SK-MEL-5 (cell line): ENCODE results near the gene A2M. TPM values are rescaled to one million over a fixed set of nuclear protein-coding genes. Genes with fewer than 3 reads are reported as not detected.

Experiments used
- DNase-seq: peaks from one replicate; pipeline ENCODE4 v3.0.0-alpha.2; 2016; ENCODE audit warnings: low read depth, low spot score
- in situ Hi-C: cut with HindIII; loops from 2 replicates; pipeline ENCODE4 v1.10.0; 2016; ENCODE audit warnings: low sequenced_read_pairs, high pct_unique_total_duplicates, low pct_unique_long_range_greater_than_20kb
- total RNA-seq: library from RNA; depleted of rRNA; stranded (reverse); fragments of >200 nt; shearing (Covaris generic); gene quantifications from 2 replicates; pipeline ENCODE4 v1.2.3, GENCODE V29; 2014

Gene A2M
- total RNA-seq, 1 experiment from 2014 or later: 316 TPM

DNA sequence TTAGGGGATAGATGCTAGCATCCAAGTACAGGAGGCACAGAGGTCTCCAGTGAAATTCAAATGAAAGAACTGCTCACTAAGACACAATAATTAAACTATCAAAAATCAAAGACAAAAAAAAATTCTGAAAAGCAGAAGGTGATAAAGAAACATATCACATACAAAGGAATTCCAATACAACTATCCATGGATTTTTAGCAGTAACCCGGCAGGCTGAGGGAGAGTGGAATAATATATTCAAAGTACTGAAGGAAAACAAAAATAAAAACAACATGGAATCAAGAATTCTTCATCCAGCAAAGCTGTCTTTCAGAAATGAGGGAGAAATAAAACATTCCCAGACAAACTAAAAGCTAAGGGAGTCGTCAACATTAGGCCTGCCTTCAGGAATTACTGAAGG is 31.9 kb downstream of the A2M start:
- in situ Hi-C loops: no loop called here
- no peak for DNase-seq

DNA sequence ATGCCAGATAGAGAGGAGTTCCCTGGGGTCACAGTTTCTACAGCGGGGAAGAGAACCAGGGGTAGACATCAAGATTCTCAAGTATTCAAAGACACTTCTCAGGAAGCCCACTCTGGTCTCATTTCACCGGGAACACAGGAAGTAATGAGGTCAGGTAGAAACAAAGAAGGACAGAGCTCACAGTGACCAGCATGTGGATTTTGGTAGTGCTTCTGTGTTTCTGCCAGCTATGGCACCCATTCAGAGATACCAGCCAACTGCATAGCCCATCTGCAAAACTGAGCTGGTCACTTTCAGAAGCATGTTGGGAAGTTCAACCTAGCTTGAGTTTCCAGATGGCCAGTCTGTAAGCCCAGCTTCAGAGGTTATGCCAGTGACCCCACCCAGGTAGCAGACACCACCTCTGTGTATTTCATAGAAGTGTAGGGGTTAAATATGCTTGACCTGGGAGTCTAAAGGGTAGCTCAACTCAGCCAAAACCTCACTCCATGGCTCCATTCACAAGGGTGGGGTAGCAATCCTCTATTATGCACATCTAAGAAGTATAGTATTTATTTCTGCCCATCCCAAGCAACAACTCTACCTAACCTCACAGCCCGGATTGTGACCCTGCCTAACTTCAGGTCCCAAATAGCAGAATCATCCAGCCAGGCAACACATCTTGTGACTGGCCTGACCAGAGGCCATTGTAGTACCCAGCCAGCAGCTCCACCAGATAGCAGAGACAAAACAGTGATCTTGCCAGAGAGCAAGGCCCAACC is 33.9 kb downstream of the A2M start:
- DNase-seq: no peak
- in situ Hi-C loops: no loop called here

- in situ Hi-C loops: no loop called here
- DNase-seq: no peak
Measured at GRCh38 chr12:9079883-9080675, 35.6 kb downstream of the A2M start.

DNA sequence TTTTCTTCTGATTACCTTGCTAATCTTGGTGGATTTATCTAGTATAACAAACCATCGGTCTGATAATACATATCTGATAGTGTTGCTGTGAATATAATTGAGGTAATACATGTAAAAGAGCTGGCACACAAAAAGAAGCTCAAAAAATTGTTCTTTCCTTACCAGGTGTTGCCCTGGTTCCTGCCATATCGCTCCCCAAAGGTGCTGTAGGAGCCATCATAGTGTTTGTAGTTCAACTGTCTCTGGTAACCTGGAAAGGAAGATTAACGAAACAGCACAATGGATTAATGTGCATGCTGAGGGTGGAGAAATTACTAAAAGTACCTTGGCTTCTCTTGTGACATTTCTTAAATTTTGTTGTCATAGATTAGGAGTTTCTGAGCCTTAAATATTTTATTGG is 36.6 kb downstream of the A2M start:
- DNase-seq: no peak
- in situ Hi-C loops: no loop called here

DNA sequence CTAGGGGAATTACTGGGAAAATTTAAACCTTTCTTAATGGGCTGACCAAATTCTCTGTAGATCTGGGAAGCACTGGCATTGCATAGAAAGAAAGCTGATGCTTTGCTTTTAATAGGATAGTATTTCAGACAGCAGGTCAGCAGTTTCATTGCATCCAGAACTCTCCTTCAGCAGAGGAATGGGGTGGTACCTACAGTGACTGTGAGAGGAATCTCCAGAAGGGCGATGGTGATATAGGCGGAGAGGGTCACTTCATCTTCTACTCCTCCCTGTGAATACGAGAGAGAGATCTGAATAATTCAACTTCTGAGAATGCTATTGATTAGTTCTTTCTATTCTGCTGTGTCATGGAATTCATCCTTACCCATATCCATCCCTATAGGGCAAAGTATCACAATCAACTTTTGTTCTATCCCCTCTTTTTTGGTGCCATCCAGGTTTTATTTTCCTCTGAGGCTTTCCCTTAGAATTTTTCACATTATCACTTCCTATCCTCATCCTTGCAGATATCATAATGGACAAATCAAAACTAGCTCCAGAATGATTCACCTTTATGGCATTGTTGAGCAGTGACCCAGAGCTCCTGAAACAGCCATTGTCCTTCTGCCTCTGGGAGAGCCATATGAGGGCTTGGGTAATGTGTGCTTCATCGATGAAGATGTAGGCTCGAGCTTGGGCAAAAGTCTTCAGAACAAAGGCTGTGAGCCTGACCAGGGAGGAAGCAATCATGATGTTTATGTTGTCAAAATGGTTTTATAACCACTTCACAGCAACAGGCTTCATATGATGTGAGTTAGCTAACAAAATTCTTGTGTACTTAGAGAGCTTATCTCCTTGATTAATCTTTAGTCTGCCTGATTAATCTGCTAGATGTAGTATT is 38.3 kb downstream of the A2M start:
- no peak for DNase-seq
- in situ Hi-C loops: no loop called here

DNA sequence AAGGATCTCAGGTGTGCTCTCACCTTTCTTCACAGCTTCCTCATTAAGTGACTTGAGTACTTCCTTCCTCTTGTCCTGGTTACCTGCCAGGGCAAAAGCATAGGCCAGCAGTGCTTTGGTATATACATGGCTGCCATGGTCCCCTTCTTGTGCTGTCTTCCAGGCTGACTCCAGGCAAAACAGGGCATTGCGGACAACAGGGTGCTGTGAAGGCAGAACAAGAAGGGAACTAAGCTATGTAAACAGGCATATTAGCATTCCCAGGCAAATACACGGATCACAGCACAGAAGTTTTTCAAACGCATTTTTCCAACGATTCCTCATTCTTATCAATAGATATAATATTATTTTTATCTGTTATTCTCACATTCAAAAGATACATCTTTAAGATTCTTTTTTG is 39.0 kb downstream of the A2M start:
- in situ Hi-C loops: no loop called here
- DNase-seq: no peak

DNA sequence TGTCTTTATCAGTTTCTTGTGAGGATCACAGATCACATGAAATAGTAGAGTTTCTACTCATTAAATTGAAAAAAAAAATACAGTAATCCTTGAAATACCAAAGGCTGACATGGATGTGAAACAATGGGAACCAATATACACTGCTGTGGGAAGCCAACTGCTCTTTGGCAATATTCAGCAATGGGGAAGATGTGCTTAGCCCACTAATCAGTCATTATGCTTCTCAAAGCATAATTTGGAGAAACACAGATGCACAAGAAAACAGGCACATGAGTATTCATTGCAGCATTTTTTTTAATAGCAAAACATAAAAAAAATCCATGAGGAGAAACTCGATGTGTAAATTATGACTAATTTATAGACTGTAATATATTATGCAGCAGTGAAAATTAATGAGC is 40.6 kb downstream of the A2M start:
- in situ Hi-C loops: no loop called here
- no peak for DNase-seq

DNA sequence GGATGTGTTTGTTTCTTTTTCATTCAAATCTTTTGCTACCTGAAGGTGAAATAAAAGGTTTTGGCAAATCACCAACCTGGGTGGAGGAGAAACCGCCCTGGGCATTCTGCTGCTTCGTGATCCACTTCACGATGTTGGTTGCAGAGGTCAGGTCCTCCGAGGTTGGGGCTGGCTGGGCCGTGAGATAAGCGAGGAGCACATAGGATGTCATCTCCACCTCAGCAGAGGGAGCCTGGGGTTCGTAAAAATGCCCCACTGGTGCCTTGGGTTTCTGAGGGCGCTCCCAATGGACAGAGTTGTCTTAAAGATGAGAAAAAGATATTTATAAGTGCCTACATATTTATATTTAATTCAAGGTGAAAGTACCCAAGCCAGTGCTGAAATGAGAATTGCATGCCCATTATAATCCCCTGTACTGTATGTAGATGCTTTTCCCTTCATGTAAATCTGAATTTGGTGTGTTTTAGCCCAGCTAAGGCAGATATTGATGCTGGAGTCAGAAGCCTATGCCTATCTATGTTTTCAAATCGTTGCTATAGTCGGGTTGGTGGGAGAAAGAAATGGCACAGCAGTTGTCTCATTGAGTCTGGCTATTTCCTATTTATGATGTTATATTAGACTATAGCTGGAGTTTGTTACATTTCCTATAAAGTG is 41.1 kb downstream of the A2M start:
- in situ Hi-C loops: no loop called here
- no peak for DNase-seq

GRCh38 chr12:9073076-9073475 is 42.6 kb downstream of the A2M start:
- in situ Hi-C loops: no loop called here
- no peak for DNase-seq

GRCh38 chr12:9072481-9073038 is 43.2 kb downstream of the A2M start:
- in situ Hi-C loops: no loop called here
- DNase-seq: no peak

DNA sequence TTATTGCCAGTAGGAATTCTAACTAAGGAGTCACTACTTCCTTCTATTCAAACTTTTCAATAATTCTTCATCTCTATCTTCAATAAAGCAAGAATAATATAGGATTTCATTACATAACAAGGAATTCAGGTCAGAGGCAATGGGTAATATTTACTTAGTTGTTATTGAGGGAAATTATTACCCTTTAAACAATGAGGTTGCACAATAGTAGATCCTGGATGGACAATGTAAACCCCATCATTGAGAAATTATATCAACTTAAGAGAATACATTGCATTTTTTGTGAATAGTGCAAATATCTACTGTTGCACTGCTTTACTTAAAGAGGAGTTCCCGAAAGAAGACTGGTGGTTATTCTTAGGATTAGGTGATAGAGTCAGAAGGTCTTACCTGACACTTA is 43.8 kb downstream of the A2M start:
- DNase-seq: no peak
- in situ Hi-C loops: no loop called here

GRCh38 chr12:9071518-9071917 is 44.2 kb downstream of the A2M start:
- in situ Hi-C loops: no loop called here
- DNase-seq: no peak

DNA sequence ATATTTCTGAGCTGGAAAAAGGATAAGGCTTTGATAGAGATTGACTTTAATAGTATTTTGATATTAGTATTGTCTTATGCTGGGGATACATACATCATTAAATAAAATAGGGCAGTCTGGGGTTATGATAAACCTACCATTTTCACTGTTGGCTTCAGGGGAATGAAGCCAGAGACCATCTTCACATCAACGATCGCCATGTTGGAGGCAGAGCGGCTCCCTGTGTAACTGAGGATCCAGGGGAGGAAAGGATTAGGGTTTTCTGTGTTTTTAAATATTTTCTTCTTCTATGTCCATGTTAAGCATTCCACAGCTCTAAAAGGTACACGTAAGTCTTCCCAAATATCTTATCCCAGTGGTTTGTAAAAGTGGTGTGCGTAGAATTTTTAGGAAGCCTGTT is 45.4 kb downstream of the A2M start:
- DNase-seq: no peak
- in situ Hi-C loops: no loop called here

DNA sequence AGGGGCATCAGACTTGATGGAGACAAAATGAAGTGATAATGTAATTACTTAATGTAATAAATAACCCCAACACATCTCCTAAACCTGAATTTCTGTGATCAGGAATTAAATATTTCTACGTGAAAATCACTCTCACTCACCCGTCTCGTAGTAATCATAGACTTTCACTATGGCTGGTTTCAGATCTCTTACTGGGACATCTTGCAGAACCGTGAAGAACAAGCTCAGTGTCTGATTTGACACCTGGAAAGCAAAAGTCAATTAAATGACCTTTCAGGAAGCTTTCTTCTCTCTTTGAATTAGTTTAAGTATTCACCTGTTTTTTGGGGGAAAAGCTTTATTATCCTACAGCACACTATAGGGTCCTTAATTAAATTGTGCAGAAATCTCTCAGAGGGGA is 47.1 kb downstream of the A2M start:
- DNase-seq: no peak
- in situ Hi-C loops: no loop called here

DNA sequence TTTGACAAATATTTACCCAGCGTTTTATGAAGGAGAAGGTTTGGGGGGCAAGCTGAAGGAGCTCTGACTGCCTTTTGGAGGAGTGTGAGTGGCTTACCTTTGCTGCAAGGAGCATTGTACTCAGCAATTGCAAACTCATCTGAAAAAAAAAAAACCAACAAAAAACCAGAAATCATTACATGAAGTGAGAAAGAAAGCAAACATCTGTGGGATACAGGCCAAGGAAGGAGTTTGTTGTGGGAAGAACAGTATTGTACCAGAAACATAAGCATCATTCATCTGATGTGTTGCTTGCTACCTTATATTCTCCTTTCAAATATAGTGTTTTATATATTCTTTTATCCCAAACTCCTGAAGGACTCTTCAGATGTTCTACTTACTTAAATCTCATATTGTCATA is 47.6 kb downstream of the A2M start:
- in situ Hi-C loops: no loop called here

DNA sequence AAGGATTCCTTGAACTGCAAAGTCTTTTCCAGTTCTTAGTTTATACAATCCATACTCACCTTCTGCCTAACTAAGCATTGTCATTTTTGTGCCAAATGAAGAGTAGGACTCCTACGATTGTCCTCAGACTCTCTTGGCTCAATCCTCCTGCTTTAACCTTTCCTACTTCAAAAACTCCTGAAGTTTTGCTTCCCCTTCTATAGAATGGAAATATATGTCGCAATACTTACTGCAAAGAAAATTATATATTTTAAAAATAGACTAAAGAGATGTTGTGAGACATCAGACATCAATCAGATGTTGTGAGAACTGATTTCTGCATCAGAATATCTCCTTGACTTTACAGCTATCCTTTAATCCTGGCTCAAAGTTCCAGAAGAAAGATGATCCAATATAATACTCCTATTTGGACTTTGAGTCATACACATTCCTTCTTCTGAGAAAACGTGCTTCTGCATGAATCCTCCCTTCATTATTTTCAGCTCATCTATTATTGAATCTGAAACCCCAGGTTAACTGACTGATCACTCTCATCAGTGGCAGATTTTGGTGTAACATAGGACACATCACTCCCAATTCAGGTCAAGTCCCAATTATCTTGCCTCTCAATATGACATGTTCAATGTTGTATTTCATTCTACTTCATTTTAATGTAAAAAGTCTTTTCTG is 48.8 kb downstream of the A2M start:
- DNase-seq: no peak
- in situ Hi-C loops: no loop called here

More for the DNA sequence above, 47.6 kb downstream of the A2M start:
- DNase-seq: no peak

GRCh38 chr12:9066183-9066623 is 49.5 kb downstream of the A2M start:
- in situ Hi-C loops: no loop called here
- no peak for DNase-seq
